ENCODE measurements around the gene C1orf105.
"Not testable (repeated sequence)": the region's sequence is repeated elsewhere in the genome, so short reads cannot be mapped to it uniquely, and the experiment has no call there.

The C1orf105 gene

GRCh38 chr1:172420385-172420784 lies at the start of gene C1orf105:
TSS of gene C1orf105 (plus strand) at chr1:172420685. CDS start at chr1:172420886, 201 bp downstream.
- intact Hi-C loops (cut with DNase I), result no loop called here
- no peak for DNase-seq

GRCh38 chr1:172371646-172372045 lies 48.8 kb upstream of the C1orf105 start:
- DNase-seq; intact Hi-C loops (cut with DNase I): not testable (repeated sequence)

- intact Hi-C loops (cut with DNase I), result no loop called here
- DNase-seq, result no peak
Measured at GRCh38 chr1:172373864-172374263, 46.6 kb upstream of the C1orf105 start.

GRCh38 chr1:172375211-172375631 lies 45.3 kb upstream of the C1orf105 start:
- no peak for DNase-seq
- intact Hi-C loops (cut with DNase I), result no loop called here

GRCh38 chr1:172376431-172376830 lies 44.1 kb upstream of the C1orf105 start:
- intact Hi-C loops (cut with DNase I), result no loop called here

GRCh38 chr1:172377565-172377964 lies 42.9 kb upstream of the C1orf105 start:
- intact Hi-C loops (cut with DNase I), result no loop called here
- no peak for DNase-seq

More at GRCh38 chr1:172376431-172376830, 44.1 kb upstream of the C1orf105 start:
- no peak for DNase-seq

GRCh38 chr1:172378109-172378760 lies 42.2 kb upstream of the C1orf105 start:
- intact Hi-C loops (cut with DNase I), result no loop called here
- no peak for DNase-seq

- DNase-seq, result no peak
- intact Hi-C loops (cut with DNase I), result no loop called here
Measured at GRCh38 chr1:172380441-172381244, 39.8 kb upstream of the C1orf105 start.

GRCh38 chr1:172381946-172382345 lies 38.5 kb upstream of the C1orf105 start:
- no peak for DNase-seq
- intact Hi-C loops (cut with DNase I), result no loop called here

- intact Hi-C loops (cut with DNase I), result no loop called here
- no peak for DNase-seq
Measured at GRCh38 chr1:172382406-172382805, 38.1 kb upstream of the C1orf105 start.

GRCh38 chr1:172382990-172383389 lies 37.5 kb upstream of the C1orf105 start:
- no peak for DNase-seq
- intact Hi-C loops (cut with DNase I), result no loop called here

- intact Hi-C loops (cut with DNase I), result no loop called here
- DNase-seq, result no peak
Measured at GRCh38 chr1:172383536-172383935, 36.9 kb upstream of the C1orf105 start.

- DNase-seq, result no peak
- intact Hi-C loops (cut with DNase I), result no loop called here
Measured at GRCh38 chr1:172384656-172385055, 35.8 kb upstream of the C1orf105 start.

GRCh38 chr1:172386046-172386445 lies 34.4 kb upstream of the C1orf105 start:
- intact Hi-C loops (cut with DNase I), result no loop called here

GRCh38 chr1:172388490-172388889 lies 32.0 kb upstream of the C1orf105 start:
- intact Hi-C loops (cut with DNase I), result no loop called here
- DNase-seq, result peak in 1 of 10 donors; percentile 52

More at GRCh38 chr1:172386046-172386445, 34.4 kb upstream of the C1orf105 start:
- no peak for DNase-seq

GRCh38 chr1:172390301-172390682 lies 30.2 kb upstream of the C1orf105 start:
- intact Hi-C loops (cut with DNase I), result loop anchor here (10.0 kb wide), 1 partner anchor 205 kb away; no protein-coding TSS in a partner anchor

GRCh38 chr1:172390683-172391551 lies 29.6 kb upstream of the C1orf105 start:
- intact Hi-C loops (cut with DNase I), result loop anchor here (10.0 kb wide), 1 partner anchor 206 kb away; no protein-coding TSS in a partner anchor
- peak in 1 of 10 donors; percentile 42 for DNase-seq

More at GRCh38 chr1:172390301-172390682, 30.2 kb upstream of the C1orf105 start:
- no peak for DNase-seq

- intact Hi-C loops (cut with DNase I), result loop anchor here (10.0 kb wide), 1 partner anchor 207 kb away; no protein-coding TSS in a partner anchor
- no peak for DNase-seq
Measured at GRCh38 chr1:172391976-172392375, 28.5 kb upstream of the C1orf105 start.

GRCh38 chr1:172393354-172393753 lies 27.1 kb upstream of the C1orf105 start:
- intact Hi-C loops (cut with DNase I), result loop anchor here (10.0 kb wide), 1 partner anchor 209 kb away; no protein-coding TSS in a partner anchor
- DNase-seq, result no peak

- intact Hi-C loops (cut with DNase I), result loop anchor here (10.0 kb wide), 1 partner anchor 209 kb away; no protein-coding TSS in a partner anchor
- DNase-seq, result no peak
Measured at GRCh38 chr1:172394141-172394751, 26.2 kb upstream of the C1orf105 start.

Measured in posterior cingulate gyrus (tissue), 11 donors.